Muscle of back (tissue), 11 donors: ENCODE measurements around the gene KAZN. TPM values are rescaled to one million over a fixed set of nuclear protein-coding genes. Genes with fewer than 3 reads are reported as not detected.

ENCODE experiments used
- DNase-seq, 3 donors: peaks; one replicate each; pipeline versions ENCODE4 v3.0.0 to v3.0.0-alpha.2; 2013
- polyA plus RNA-seq, 10 donors: library from polyadenylated mRNA; unstranded; fragments of 120-200 nt; gene quantifications; one replicate each; pipeline ENCODE4 v1.2.1, GENCODE V29; 2013; ENCODE audit not compliant: insufficient read length in 10 of 10

KAZN gene
- polyA plus RNA-seq, 10 donors: 10.8 to 16.9 (median 13.7) TPM

GRCh38 chr1:14851760-14852159 is 253.3 kb downstream of the KAZN start:
- DNase-seq: no peak

- DNase-seq: no peak
Observed at GRCh38 chr1:14852291-14852690, 253.8 kb downstream of the KAZN start.

- no peak for DNase-seq
Observed at GRCh38 chr1:14853518-14853917, 255.0 kb downstream of the KAZN start.

- no peak for DNase-seq
Observed at GRCh38 chr1:14855268-14855667, 256.8 kb downstream of the KAZN start.

- no peak for DNase-seq
Observed at GRCh38 chr1:14855801-14856200, 257.3 kb downstream of the KAZN start.

GRCh38 chr1:14857436-14858195 is 259.1 kb downstream of the KAZN start:
- DNase-seq: no peak

GRCh38 chr1:14862114-14862771 is 263.8 kb downstream of the KAZN start:
- DNase-seq: no peak

- DNase-seq: no peak
Observed at GRCh38 chr1:14865106-14865505, 266.6 kb downstream of the KAZN start.

GRCh38 chr1:14866911-14867612 is 268.6 kb downstream of the KAZN start:
- no peak for DNase-seq

GRCh38 chr1:14869187-14869586 is 270.7 kb downstream of the KAZN start:
- no peak for DNase-seq

GRCh38 chr1:14871218-14871970 is 272.9 kb downstream of the KAZN start:
- no peak for DNase-seq

- no peak for DNase-seq
Observed at GRCh38 chr1:14872762-14873161, 274.3 kb downstream of the KAZN start.

GRCh38 chr1:14873677-14874076 is 275.2 kb downstream of the KAZN start:
- DNase-seq: no peak

GRCh38 chr1:14875524-14876509 is 277.3 kb downstream of the KAZN start:
- DNase-seq: no peak

GRCh38 chr1:14876747-14877146 is 278.3 kb downstream of the KAZN start:
- DNase-seq: no peak

- no peak for DNase-seq
Observed at GRCh38 chr1:14877224-14877623, 278.7 kb downstream of the KAZN start.

GRCh38 chr1:14878124-14878523 is 279.6 kb downstream of the KAZN start:
- DNase-seq: no peak

GRCh38 chr1:14878951-14879350 is 280.5 kb downstream of the KAZN start:
- no peak for DNase-seq

- DNase-seq: no peak
Observed at GRCh38 chr1:14880456-14881316, 282.2 kb downstream of the KAZN start.
